Karpas-422 (cell line): ENCODE measurements around the gene BBS10. TPM values are rescaled to one million over a fixed set of nuclear protein-coding genes. Genes with fewer than 3 reads are reported as not detected.
"Not testable (repeated sequence)": the region's sequence is repeated elsewhere in the genome, so short reads cannot be mapped to it uniquely, and the experiment has no call there.

Source experiments
- DNase-seq: peaks from one replicate; pipeline ENCODE4 v3.0.0-alpha.2; 2015
- H2AFZ ChIP-seq: fragments of 200-600 bp; sonication (generic); 2 replicates; pipeline ENCODE4 v1.6.1; 2014; ENCODE audit warnings: antibody characterized with exemption, low read length, mixed read lengths
- H3K27ac ChIP-seq: fragments of 200-600 bp; sonication (generic); 2 replicates; pipeline ENCODE4 v1.5.1; 2014; ENCODE audit warnings: mild to moderate bottlenecking, low read length, moderate library complexity
- H3K27me3 ChIP-seq: fragments of 200-600 bp; sonication (generic); 2 replicates; pipeline ENCODE4 v1.6.1; 2014; ENCODE audit warnings: low read length, mixed read lengths
- H3K36me3 ChIP-seq: fragments of 200-600 bp; sonication (generic); 2 replicates; pipeline ENCODE4 v1.6.1; 2014; ENCODE audit warnings: low read length, mixed read lengths; ENCODE audit not compliant: insufficient read depth
- H3K4me1 ChIP-seq: fragments of 200-600 bp; sonication (generic); 2 replicates; pipeline ENCODE4 v1.6.1; 2014; ENCODE audit warnings: mild to moderate bottlenecking, low read length, mixed read lengths
- H3K4me2 ChIP-seq: fragments of 200-600 bp; sonication (generic); 2 replicates; pipeline ENCODE4 v1.6.1; 2014; ENCODE audit warnings: low read length, low read depth, mild to moderate bottlenecking; ENCODE audit not compliant: poor library complexity, severe bottlenecking
- H3K4me3 ChIP-seq: fragments of 200-600 bp; sonication (generic); 2 replicates; pipeline ENCODE4 v1.5.1; 2014; ENCODE audit warnings: mild to moderate bottlenecking, antibody characterized with exemption, low read length, mixed read lengths
- H3K79me2 ChIP-seq: fragments of 200-600 bp; sonication (generic); 2 replicates; pipeline ENCODE4 v1.6.1; 2014; ENCODE audit warnings: mild to moderate bottlenecking, low read length, mixed read lengths
- H3K9ac ChIP-seq: fragments of 200-600 bp; sonication (generic); 2 replicates; pipeline ENCODE4 v1.6.0; 2014; ENCODE audit warnings: low read length
- H3K9me2 ChIP-seq: fragments of 200-600 bp; sonication (generic), shearing (Covaris generic); replicated peaks from 2 replicates; pipeline ENCODE4 v1.6.0; 2014; ENCODE audit warnings: mild to moderate bottlenecking, low read length, moderate library complexity; ENCODE audit not compliant: insufficient read depth
- H3K9me3 ChIP-seq: fragments of 300-700, 200-600 bp; sonication (generic); 2 replicates; pipeline ENCODE4 v1.6.1; 2014; ENCODE audit warnings: low read length, mixed read lengths
- H4K20me1 ChIP-seq: fragments of 200-600 bp; sonication (generic); 2 replicates; pipeline ENCODE4 v1.6.1; 2014; ENCODE audit warnings: mild to moderate bottlenecking, antibody characterized with exemption, low read length, low read depth; ENCODE audit not compliant: insufficient read depth
- total RNA-seq: library from RNA; depleted of rRNA; stranded (reverse); fragments of >200 nt; shearing (Covaris generic); gene quantifications from 2 replicates; pipeline ENCODE4 v1.2.3, GENCODE V29; 2014; ENCODE audit warnings: low replicate concordance

BBS10 gene
- total RNA-seq, 1 experiment from 2014 or later, result 22.1 TPM

DNA sequence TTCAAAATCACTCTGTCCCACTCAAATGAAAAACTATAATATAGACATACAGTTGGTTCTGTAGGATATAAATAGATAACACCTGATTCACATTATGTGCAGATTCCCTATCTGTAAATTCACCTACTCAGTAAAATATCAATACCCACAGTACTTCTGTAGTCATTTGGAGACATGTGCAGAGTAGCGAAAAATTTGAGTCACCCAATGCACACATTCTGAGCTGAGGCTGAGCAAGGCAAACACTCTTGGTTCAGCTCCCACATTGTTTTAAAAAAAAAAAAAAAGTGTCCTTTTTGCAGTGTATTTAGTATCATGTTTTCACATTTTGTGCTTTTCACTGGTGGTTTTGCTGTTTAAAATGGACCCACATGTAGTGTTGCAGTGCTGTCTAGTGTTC, 27.3 kb upstream of the BBS10 start:
- no peaks in the 10 kb centered on the region for H3K9me3 ChIP-seq
- H3K9me2 ChIP-seq, result no peaks in the 10 kb centered on the region
- H2AFZ ChIP-seq, result no peak overlapping the region
- DNase-seq, result no peak
- peaks cover 79% of the 10 kb centered on the region for H3K36me3 ChIP-seq
- H3K4me1 ChIP-seq, result no peaks in the 10 kb centered on the region
- no peaks in the 10 kb centered on the region for H3K27me3 ChIP-seq
- no peak overlapping the region for H3K27ac ChIP-seq
- H3K4me3 ChIP-seq, result no peak overlapping the region
- 0 out of 2 replicates have a peak, but pooled peaks cover 2% of the 10 kb centered on the region for H3K79me2 ChIP-seq
- H3K9ac ChIP-seq, result no peak overlapping the region
- no peak overlapping the region for H3K4me2 ChIP-seq
- H4K20me1 ChIP-seq, result no peaks in the 10 kb centered on the region

DNA sequence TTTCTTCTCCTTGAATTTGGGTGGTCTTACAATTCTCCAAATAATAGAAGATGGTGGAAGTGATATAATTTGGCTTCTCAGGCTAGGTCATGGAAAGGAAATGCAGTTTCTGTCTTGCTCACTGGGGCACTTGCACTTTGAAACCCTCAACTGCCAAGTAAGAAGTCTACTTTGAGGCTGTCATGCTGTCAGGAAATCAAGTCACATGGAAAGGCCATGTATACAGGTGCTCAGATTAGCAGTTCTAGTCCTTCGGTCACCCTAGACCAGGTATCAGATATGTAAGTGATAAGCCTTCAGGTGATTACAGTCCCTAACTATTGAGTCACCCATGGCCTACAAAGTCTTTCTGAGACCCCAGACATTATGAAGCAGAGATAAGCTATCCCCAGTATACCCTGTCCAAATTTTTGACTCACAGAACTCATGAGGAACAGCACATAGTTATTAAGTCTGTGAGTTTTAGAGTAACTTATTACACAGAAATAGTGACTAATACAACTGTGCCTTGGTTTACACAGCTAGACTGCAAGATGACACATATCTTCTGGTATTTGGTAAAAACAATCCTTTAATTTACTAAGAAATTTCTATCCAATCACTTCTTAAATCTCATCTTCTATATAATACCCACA, 26.3 kb upstream of the BBS10 start:
- peaks cover 82% of the 10 kb centered on the region for H3K36me3 ChIP-seq
- H3K4me3 ChIP-seq, result no peak overlapping the region
- H3K9ac ChIP-seq, result no peak overlapping the region
- no peak for DNase-seq
- H2AFZ ChIP-seq, result no peak overlapping the region
- H3K9me2 ChIP-seq, result no peaks in the 10 kb centered on the region
- H3K27ac ChIP-seq, result no peak overlapping the region
- no peaks in the 10 kb centered on the region for H3K4me1 ChIP-seq
- H3K27me3 ChIP-seq, result no peaks in the 10 kb centered on the region
- H3K4me2 ChIP-seq, result no peak overlapping the region
- no peaks in the 10 kb centered on the region for H3K9me3 ChIP-seq
- H3K79me2 ChIP-seq, result 0 out of 2 replicates have a peak, but pooled peaks cover 2% of the 10 kb centered on the region
- no peaks in the 10 kb centered on the region for H4K20me1 ChIP-seq

- no peaks in the 10 kb centered on the region for H3K9me2 ChIP-seq
- DNase-seq, result no peak
- H3K9ac ChIP-seq, result no peak overlapping the region
- H3K36me3 ChIP-seq, result peaks cover 73% of the 10 kb centered on the region
- no peaks in the 10 kb centered on the region for H3K9me3 ChIP-seq
- H3K4me3 ChIP-seq, result no peak overlapping the region
- H3K27me3 ChIP-seq, result no peaks in the 10 kb centered on the region
- H3K4me1 ChIP-seq, result no peaks in the 10 kb centered on the region
- no peak overlapping the region for H3K4me2 ChIP-seq
- H3K27ac ChIP-seq, result no peak overlapping the region
- H4K20me1 ChIP-seq, result no peaks in the 10 kb centered on the region
- no peaks in the 10 kb centered on the region for H3K79me2 ChIP-seq
- H2AFZ ChIP-seq, result no peak overlapping the region
Measured at GRCh38 chr12:76368230-76368629, 20.0 kb upstream of the BBS10 start.

DNA sequence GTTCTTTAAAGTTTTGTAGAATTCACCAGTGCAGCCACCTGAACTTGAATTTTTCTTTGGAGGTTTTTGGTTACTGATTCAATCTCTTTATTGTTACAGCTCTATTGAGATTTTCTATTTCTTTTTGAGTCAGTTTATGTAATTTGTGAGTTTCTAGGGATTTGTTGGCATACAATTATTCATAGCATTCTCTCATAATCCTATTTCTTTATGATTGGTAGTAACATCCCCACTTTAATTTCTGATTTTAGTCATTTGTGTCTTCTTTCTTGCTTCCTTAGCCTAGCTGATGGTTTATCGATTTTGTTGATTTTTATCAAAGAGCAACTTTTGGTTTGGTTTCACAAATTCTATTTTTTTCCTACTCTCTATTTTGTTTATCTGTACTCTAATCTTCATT, 17.9 kb upstream of the BBS10 start:
- Histone ChIP-seq H3K79me2 (peaks cover 4% of the 10 kb centered on the region; the same call in 1 of the 2 replicates), H3K4me1 (no peaks in the 10 kb centered on the region), H4K20me1 (no peaks in the 10 kb centered on the region), H3K36me3 (peaks cover 65% of the 10 kb centered on the region), H2AFZ (no peak overlapping the region), H3K9me2 (no peaks in the 10 kb centered on the region), H3K9ac (no peak overlapping the region), H3K4me3 (no peak overlapping the region), H3K4me2 (no peak overlapping the region), H3K27ac (no peak overlapping the region), H3K27me3 (no peaks in the 10 kb centered on the region), H3K9me3 (no peaks in the 10 kb centered on the region)
- no peak for DNase-seq

GRCh38 chr12:76364131-76364530, 15.9 kb upstream of the BBS10 start:
- DNase-seq, H3K79me2 ChIP-seq, H3K4me2 ChIP-seq, H3K4me3 ChIP-seq, H3K27me3 ChIP-seq, H4K20me1 ChIP-seq, H3K9ac ChIP-seq, H3K9me3 ChIP-seq, H3K4me1 ChIP-seq, H3K9me2 ChIP-seq, H3K27ac ChIP-seq, H2AFZ ChIP-seq: not testable (repeated sequence)
- H3K36me3 ChIP-seq, result peaks cover 45% of the 10 kb centered on the region

- Histone ChIP-seq H3K4me2 (no peak overlapping the region), H3K9me3 (no peaks in the 10 kb centered on the region), H2AFZ (no peak overlapping the region), H3K79me2 (peaks cover 4% of the 10 kb centered on the region; the same call in 1 of the 2 replicates), H3K27me3 (no peaks in the 10 kb centered on the region), H3K27ac (no peak overlapping the region), H3K4me3 (no peak overlapping the region), H3K4me1 (no peaks in the 10 kb centered on the region), H3K9ac (no peak overlapping the region), H3K9me2 (no peaks in the 10 kb centered on the region), H4K20me1 (no peaks in the 10 kb centered on the region), H3K36me3 (peaks cover 24% of the 10 kb centered on the region)
- DNase-seq, result no peak
Measured at GRCh38 chr12:76360316-76360715, 12.1 kb upstream of the BBS10 start.

GRCh38 chr12:76356071-76356470, 7.9 kb upstream of the BBS10 start:
- no peaks in the 10 kb centered on the region for H4K20me1 ChIP-seq
- no peak for DNase-seq

DNA sequence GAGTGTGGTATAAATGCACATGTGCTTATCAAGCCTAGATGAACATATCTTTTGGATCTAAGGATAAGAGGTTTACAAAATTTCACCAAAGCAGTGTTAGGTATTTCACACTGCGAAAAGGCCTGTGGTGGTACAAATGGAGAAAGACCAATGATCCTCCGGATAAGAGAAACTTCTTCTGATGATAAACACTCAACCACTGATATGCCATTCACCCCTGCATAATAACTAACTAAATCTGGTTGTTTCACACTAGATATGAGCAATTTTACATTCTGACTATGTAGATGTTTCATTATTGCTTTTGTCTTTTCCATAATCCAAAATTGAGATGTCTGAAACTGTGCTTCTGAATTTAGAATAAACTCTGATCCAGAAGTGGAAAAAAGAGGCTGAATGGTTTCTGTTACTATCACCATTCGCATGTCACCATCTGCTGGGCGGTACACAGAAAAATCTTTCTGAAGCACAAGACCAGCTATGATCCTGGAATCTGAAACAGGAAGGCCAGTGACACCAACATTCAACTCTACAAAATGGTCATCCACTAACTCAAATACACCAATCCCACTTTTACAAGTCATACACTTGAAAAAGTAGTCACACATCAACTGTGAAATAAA, 1.3 kb downstream of the BBS10 start:
- peak; percentile 75 for DNase-seq
- peaks cover 19% of the 10 kb centered on the region for H3K4me1 ChIP-seq
- H3K9ac ChIP-seq, result peak overlapping the region; percentile 86
- H3K27ac ChIP-seq, result peak overlapping the region; percentile 78; the same call in 1 of the 2 replicates
- H3K79me2 ChIP-seq, result peaks cover 13% of the 10 kb centered on the region
- H4K20me1 ChIP-seq, result no peaks in the 10 kb centered on the region
- H3K36me3 ChIP-seq, result no peaks in the 10 kb centered on the region
- H3K9me3 ChIP-seq, result no peaks in the 10 kb centered on the region
- H3K27me3 ChIP-seq, result no peaks in the 10 kb centered on the region
- no peak overlapping the region for H2AFZ ChIP-seq
- H3K4me2 ChIP-seq, result peak overlapping the region; percentile 83
- H3K4me3 ChIP-seq, result peak overlapping the region; percentile 82
- no peaks in the 10 kb centered on the region for H3K9me2 ChIP-seq

More at GRCh38 chr12:76356071-76356470, 7.9 kb upstream of the BBS10 start:
- no peaks in the 10 kb centered on the region for H3K9me3 ChIP-seq
- no peak overlapping the region for H3K9ac ChIP-seq
- no peak overlapping the region for H2AFZ ChIP-seq
- H3K27ac ChIP-seq, result no peak overlapping the region
- H3K27me3 ChIP-seq, result no peaks in the 10 kb centered on the region
- H3K9me2 ChIP-seq, result no peaks in the 10 kb centered on the region
- no peaks in the 10 kb centered on the region for H3K79me2 ChIP-seq
- H3K36me3 ChIP-seq, result peaks cover 19% of the 10 kb centered on the region
- H3K4me1 ChIP-seq, result no peaks in the 10 kb centered on the region
- no peak overlapping the region for H3K4me2 ChIP-seq
- no peak overlapping the region for H3K4me3 ChIP-seq
